Activated CD8-positive, alpha-beta T cell treated with anti-CD3 and anti-CD28 coated beads, Interleukin-2, amount 10 ng/mL, durations not matched to agents 7 days and 5 days (primary cell): ENCODE measurements around the gene UNC93B1. TPM values are rescaled to one million over a fixed set of nuclear protein-coding genes. Genes with fewer than 3 reads are reported as not detected.

Experiments
- ATAC-seq: fragments of 150-1000 bp; cut with Tn5 transposase; one replicate; pipeline ENCODE4 v1.10.0; 2021; ENCODE audit warnings: moderate library complexity
- CTCF ChIA-PET: fragments of 350-600 bp; sonication (Branson Sonifier 250); formaldehyde crosslinking; loops from one replicate; lab custom pipeline; 2021; ENCODE audit warnings: antibody characterized with exemption; lab: Charles Lee
- POLR2A ChIA-PET: fragments of 350-600 bp; sonication (Branson Sonifier 250); formaldehyde crosslinking; loops from one replicate; lab custom pipeline; 2021; ENCODE audit warnings: antibody characterized with exemption; lab: Charles Lee
- DNase-seq: peaks from one replicate; pipeline ENCODE4 v3.0.0-alpha.2; 2020
- H3K27ac Mint-ChIP-seq: one replicate; pipeline ENCODE4 v1.8.0; 2021; ENCODE audit warnings: mild to moderate bottlenecking, mixed read lengths
- H3K27me3 Mint-ChIP-seq: one replicate; pipeline ENCODE4 v1.8.0; 2021; ENCODE audit warnings: low read depth, mixed read lengths
- H3K36me3 Mint-ChIP-seq: one replicate; pipeline ENCODE4 v1.8.0; 2021; ENCODE audit warnings: low read depth, mixed read lengths
- H3K4me1 Mint-ChIP-seq: one replicate; pipeline ENCODE4 v1.8.0; 2021; ENCODE audit warnings: low read depth, mixed read lengths
- H3K4me3 Mint-ChIP-seq: one replicate; pipeline ENCODE4 v1.8.0; 2021; ENCODE audit warnings: mild to moderate bottlenecking, mixed read lengths
- H3K9me3 Mint-ChIP-seq: one replicate; pipeline ENCODE4 v1.8.0; 2022; ENCODE audit warnings: mixed read lengths; ENCODE audit not compliant: insufficient read depth
- total RNA-seq, 2 experiments: library from RNA; stranded (reverse); gene quantifications; one replicate each; pipeline ENCODE4 v1.2.3, GENCODE V29; 2021

The UNC93B1 gene
- total RNA-seq, 2 experiments from 2014 or later: 27.8 to 29.8 TPM

GRCh38 chr11:68028802-68029545, 25.1 kb upstream of the UNC93B1 start:
- Mint-ChIP-seq H3K9me3 (no peaks in the 10 kb centered on the region), H3K4me3 (peak overlapping the region; percentile 97), H3K27ac (peak overlapping the region; percentile 74), H3K36me3 (peaks cover 10% of the 10 kb centered on the region), H3K27me3 (no peaks in the 10 kb centered on the region), H3K4me1 (peaks cover 41% of the 10 kb centered on the region)
- ATAC-seq (no peak), DNase-seq (no peak)
- ChIA-PET POLR2A (no interaction called here), CTCF (no interaction called here)

GRCh38 chr11:68027667-68028066, 23.8 kb upstream of the UNC93B1 start:
- Mint-ChIP-seq H3K4me3 (no peak overlapping the region), H3K36me3 (peaks cover 6% of the 10 kb centered on the region), H3K9me3 (no peaks in the 10 kb centered on the region), H3K4me1 (peaks cover 39% of the 10 kb centered on the region), H3K27me3 (no peaks in the 10 kb centered on the region), H3K27ac (no peak overlapping the region)
- ChIA-PET CTCF (no interaction called here), POLR2A (interaction anchor here (0.9 kb wide), 1 partner anchor 20 kb away, joined by 3 read pairs; no protein-coding TSS in a partner anchor)
- ATAC-seq: no peak
- DNase-seq: no peak

GRCh38 chr11:68026391-68027105, 22.7 kb upstream of the UNC93B1 start:
- ATAC-seq (no peak), DNase-seq (no peak)
- POLR2A ChIA-PET: no interaction called here
- Mint-ChIP-seq H3K27ac (no peak overlapping the region), H3K9me3 (no peaks in the 10 kb centered on the region), H3K4me1 (peaks cover 35% of the 10 kb centered on the region), H3K36me3 (peaks cover 6% of the 10 kb centered on the region), H3K4me3 (no peak overlapping the region), H3K27me3 (no peaks in the 10 kb centered on the region)
- CTCF ChIA-PET: no interaction called here

GRCh38 chr11:68025047-68025446, 21.1 kb upstream of the UNC93B1 start:
- Mint-ChIP-seq H3K36me3 (no peaks in the 10 kb centered on the region), H3K27me3 (no peaks in the 10 kb centered on the region)
- peak; percentile 44 for ATAC-seq

GRCh38 chr11:68024508-68024907, 20.6 kb upstream of the UNC93B1 start:
- H3K4me1 Mint-ChIP-seq: peaks cover 26% of the 10 kb centered on the region

More at GRCh38 chr11:68025047-68025446, 21.1 kb upstream of the UNC93B1 start:
- H3K27ac Mint-ChIP-seq: no peak overlapping the region
- ChIA-PET CTCF (interaction anchor here (1.3 to 1.5 kb wide), 2 partner anchors 15 to 92 kb away, joined by 3 to 4 read pairs; no protein-coding TSS in a partner anchor), POLR2A (no interaction called here)
- peaks cover 30% of the 10 kb centered on the region for H3K4me1 Mint-ChIP-seq
- no peak overlapping the region for H3K4me3 Mint-ChIP-seq
- no peaks in the 10 kb centered on the region for H3K9me3 Mint-ChIP-seq
- peak; percentile 39 for DNase-seq

GRCh38 chr11:68022531-68022930, 18.6 kb upstream of the UNC93B1 start:
- POLR2A ChIA-PET: no interaction called here
- peaks cover 17% of the 10 kb centered on the region for H3K4me1 Mint-ChIP-seq
- no peaks in the 10 kb centered on the region for H3K27me3 Mint-ChIP-seq
- H3K4me3 Mint-ChIP-seq: no peak overlapping the region
- H3K9me3 Mint-ChIP-seq: no peaks in the 10 kb centered on the region
- no peaks in the 10 kb centered on the region for H3K36me3 Mint-ChIP-seq
- ATAC-seq: no peak
- H3K27ac Mint-ChIP-seq: no peak overlapping the region
- CTCF ChIA-PET: no interaction called here
- no peak for DNase-seq

More at GRCh38 chr11:68024508-68024907, 20.6 kb upstream of the UNC93B1 start:
- H3K4me3 Mint-ChIP-seq: no peak overlapping the region
- ChIA-PET POLR2A (no interaction called here), CTCF (interaction anchor here (1.3 to 1.5 kb wide), 2 partner anchors 16 to 93 kb away, joined by 3 to 4 read pairs; no protein-coding TSS in a partner anchor)
- no peak for ATAC-seq
- H3K9me3 Mint-ChIP-seq: no peaks in the 10 kb centered on the region
- H3K27me3 Mint-ChIP-seq: no peaks in the 10 kb centered on the region
- no peak overlapping the region for H3K27ac Mint-ChIP-seq
- H3K36me3 Mint-ChIP-seq: no peaks in the 10 kb centered on the region
- DNase-seq: no peak

GRCh38 chr11:68021167-68021787, 17.4 kb upstream of the UNC93B1 start:
- Mint-ChIP-seq H3K27me3 (no peaks in the 10 kb centered on the region), H3K27ac (no peak overlapping the region), H3K36me3 (no peaks in the 10 kb centered on the region), H3K4me3 (no peak overlapping the region), H3K9me3 (no peaks in the 10 kb centered on the region), H3K4me1 (peaks cover 12% of the 10 kb centered on the region)
- ChIA-PET CTCF (no interaction called here), POLR2A (interaction anchor here (1.1 kb wide), 1 partner anchor 9 kb away, joined by 3 read pairs; the partner anchor contains the start of gene NDUFS8)
- no peak for ATAC-seq
- no peak for DNase-seq

GRCh38 chr11:68020575-68020974, 16.7 kb upstream of the UNC93B1 start:
- no peaks in the 10 kb centered on the region for H3K36me3 Mint-ChIP-seq
- ChIA-PET CTCF (no interaction called here), POLR2A (no interaction called here)
- H3K4me1 Mint-ChIP-seq: peaks cover 5% of the 10 kb centered on the region
- no peaks in the 10 kb centered on the region for H3K9me3 Mint-ChIP-seq
- H3K27me3 Mint-ChIP-seq: no peaks in the 10 kb centered on the region
- no peak for ATAC-seq
- no peak overlapping the region for H3K4me3 Mint-ChIP-seq
- no peak for DNase-seq
- no peak overlapping the region for H3K27ac Mint-ChIP-seq

- no peak for ATAC-seq
- H3K27ac Mint-ChIP-seq: no peak overlapping the region
Observed at GRCh38 chr11:68019486-68019885, 15.6 kb upstream of the UNC93B1 start.

GRCh38 chr11:68018730-68019190, 14.9 kb upstream of the UNC93B1 start:
- H3K36me3 Mint-ChIP-seq: no peaks in the 10 kb centered on the region
- H3K27ac Mint-ChIP-seq: no peak overlapping the region
- no peaks in the 10 kb centered on the region for H3K4me1 Mint-ChIP-seq
- ChIA-PET CTCF (no interaction called here), POLR2A (no interaction called here)
- ATAC-seq: no peak
- DNase-seq: no peak
- H3K4me3 Mint-ChIP-seq: no peak overlapping the region
- H3K27me3 Mint-ChIP-seq: no peaks in the 10 kb centered on the region
- no peaks in the 10 kb centered on the region for H3K9me3 Mint-ChIP-seq

More at GRCh38 chr11:68019486-68019885, 15.6 kb upstream of the UNC93B1 start:
- ChIA-PET POLR2A (no interaction called here), CTCF (interaction anchor here (0.9 kb wide), 1 partner anchor 25 kb away, joined by 3 read pairs; no protein-coding TSS in a partner anchor)
- no peaks in the 10 kb centered on the region for H3K4me1 Mint-ChIP-seq
- H3K9me3 Mint-ChIP-seq: no peaks in the 10 kb centered on the region
- no peaks in the 10 kb centered on the region for H3K36me3 Mint-ChIP-seq
- H3K27me3 Mint-ChIP-seq: no peaks in the 10 kb centered on the region
- H3K4me3 Mint-ChIP-seq: no peak overlapping the region
- no peak for DNase-seq

- Mint-ChIP-seq H3K9me3 (no peaks in the 10 kb centered on the region), H3K27ac (no peak overlapping the region), H3K4me1 (no peaks in the 10 kb centered on the region), H3K4me3 (no peak overlapping the region), H3K27me3 (no peaks in the 10 kb centered on the region), H3K36me3 (no peaks in the 10 kb centered on the region)
- ChIA-PET POLR2A (no interaction called here), CTCF (no interaction called here)
- no peak for ATAC-seq
- DNase-seq: no peak
Observed at GRCh38 chr11:68017980-68018729, 14.3 kb upstream of the UNC93B1 start.
